HepG2 (cell line): Measurements from ENCODE around the gene ROMO1. TPM values are rescaled to one million over a fixed set of nuclear protein-coding genes. Genes with fewer than 3 reads are reported as not detected.

ENCODE experiments used
- ARNT ChIP-seq: fragments of 450-650 bp; IDR thresholded peaks from 2 replicates; pipeline ENCODE4 v1.6.1; 2017
- BCLAF1 ChIP-seq: fragments of 450-650 bp; IDR thresholded peaks from 2 replicates; pipeline ENCODE4 v1.6.1; 2017; ENCODE audit warnings: mild to moderate bottlenecking
- CEBPB ChIP-seq: IDR thresholded peaks from 2 replicates; pipeline ENCODE4 v1.6.1; 2011; ENCODE audit warnings: low read depth, low read length, improper control_type of control experiment, borderline replicate concordance
- ELF3 ChIP-seq: IDR thresholded peaks from 2 replicates; pipeline ENCODE4 v1.6.1; 2016; ENCODE audit warnings: missing genetic modification reagents, missing compliant biosample characterization
- FOXA1 ChIP-seq, 2 experiments: fragments of 450-650 bp in 1 of 2; sonication (generic) in 1 of 2; formaldehyde crosslinking in 1 of 2; IDR thresholded peaks; 2 replicates each; pipeline versions ENCODE4 v1.4.0 to v1.6.1; 2016 to 2020; ENCODE audit warnings: missing genetic modification reagents in 1 of 2
- FOXJ3 ChIP-seq: sonication (generic); formaldehyde crosslinking; IDR thresholded peaks from 2 replicates; pipeline ENCODE4 v1.4.0; 2020; ENCODE audit warnings: missing genetic modification reagents, mild to moderate bottlenecking, borderline replicate concordance
- HNF4A ChIP-seq: sonication (generic); formaldehyde crosslinking; IDR thresholded peaks from 2 replicates; pipeline ENCODE4 v1.4.0; 2020; ENCODE audit warnings: missing genetic modification reagents
- IKZF1 ChIP-seq: fragments of 450-650 bp; IDR thresholded peaks from 2 replicates; pipeline ENCODE4 v1.7.1; 2016
- MED13 ChIP-seq: sonication (generic); formaldehyde crosslinking; IDR thresholded peaks from 2 replicates; pipeline ENCODE4 v1.5.0; 2020; ENCODE audit warnings: missing genetic modification reagents
- PBX2 ChIP-seq: IDR thresholded peaks from 2 replicates; pipeline ENCODE4 v1.6.1; 2016; ENCODE audit warnings: control low read depth
- POGZ ChIP-seq: sonication (generic); formaldehyde crosslinking; IDR thresholded peaks from 2 replicates; pipeline ENCODE4 v1.4.0; 2020; ENCODE audit warnings: mild to moderate bottlenecking, missing genetic modification reagents
- RAD51 ChIP-seq: fragments of 450-650 bp; IDR thresholded peaks from 2 replicates; pipeline ENCODE4 v1.6.1; 2016; ENCODE audit warnings: borderline replicate concordance
- SATB2 ChIP-seq: sonication (generic); formaldehyde crosslinking; IDR thresholded peaks from 2 replicates; pipeline ENCODE4 v1.5.0; 2020; ENCODE audit warnings: missing genetic modification reagents
- SMC3 ChIP-seq: IDR thresholded peaks from 2 replicates; pipeline ENCODE4 v1.6.1; 2011; ENCODE audit warnings: low read length, improper control_type of control experiment
- TARDBP ChIP-seq: sonication (generic); formaldehyde crosslinking; IDR thresholded peaks from 2 replicates; pipeline ENCODE4 v1.8.0; 2022; ENCODE audit warnings: mild to moderate bottlenecking, missing genetic modification reagents
- TIGD3 ChIP-seq: sonication (generic); formaldehyde crosslinking; IDR thresholded peaks from 2 replicates; pipeline ENCODE4 v1.5.1; 2020; ENCODE audit warnings: mild to moderate bottlenecking, missing genetic modification reagents, borderline replicate concordance
- ZMAT3 ChIP-seq: sonication (generic); formaldehyde crosslinking; conservative IDR thresholded peaks from 2 replicates; pipeline ENCODE4 v1.7.0; 2021; ENCODE audit warnings: missing genetic modification reagents
- ZNF138 ChIP-seq: sonication (generic); formaldehyde crosslinking; IDR thresholded peaks from 2 replicates; pipeline ENCODE4 v1.5.0; 2020; ENCODE audit warnings: mild to moderate bottlenecking, low read depth, missing genetic modification reagents
- ZNF280B ChIP-seq: sonication (generic); formaldehyde crosslinking; IDR thresholded peaks from 2 replicates; pipeline ENCODE4 v1.5.0; 2020; ENCODE audit warnings: missing genetic modification reagents, mild to moderate bottlenecking, borderline replicate concordance
- ZNF574 ChIP-seq: sonication (generic); formaldehyde crosslinking; IDR thresholded peaks from 2 replicates; pipeline ENCODE4 v1.4.0; 2020; ENCODE audit warnings: missing genetic modification reagents
- ZSCAN12 ChIP-seq: sonication (generic); formaldehyde crosslinking; IDR thresholded peaks from 2 replicates; pipeline ENCODE4 v1.9.0; 2021; ENCODE audit warnings: mild to moderate bottlenecking, missing genetic modification reagents
- polyA plus RNA-seq, 8 experiments: library from polyadenylated mRNA; depleted of rRNA in 3 of 8; stranded (reverse) in 7 of 8; unstranded in 1 of 8; fragments of >200 nt; fragmentation: Illumina TruSeq in 4 of 8; extraction: Trizol in 4 of 8; gene quantifications; 2 replicates each; pipeline versions ENCODE4 v1.2.1 to v1.2.3, GENCODE V29; 2011 to 2016; ENCODE audit warnings: low read depth in 4 of 8, missing spikeins in 1 of 8, mixed read lengths in 1 of 8; ENCODE audit not compliant: insufficient read depth in 1 of 8
- total RNA-seq, 5 experiments: library from RNA; depleted of rRNA; stranded (reverse); fragments of >200 nt; fragmentation: Illumina TruSeq; extraction: Trizol; gene quantifications; 2 replicates each; pipeline ENCODE4 v1.2.3, GENCODE V29; 2016; ENCODE audit warnings: low read depth in 1 of 5

Gene ROMO1
- total and polyA plus RNA-seq, 2 of the 13 experiments (the other 11 are each of a cell fraction or from before 2014, with no cell fraction given): 636 to 755 TPM

- no peak for TF ChIP-seq PBX2
- TF ChIP-seq ZNF574 (CRISPR knock-in tag): no peak
- no peak for TF ChIP-seq FOXA1 (IDR thresholded peaks at IDR 0.05)
- 0 out of 2 replicates have a peak, but pooled peaks have one; percentile 18 for TF ChIP-seq FOXA1 (CRISPR knock-in tag; IDR thresholded peaks at IDR 0.05)
- no peak for TF ChIP-seq TARDBP (CRISPR knock-in tag)
- no peak for TF ChIP-seq SMC3
- TF ChIP-seq ZNF280B (CRISPR knock-in tag): no peak
- TF ChIP-seq ARNT: no peak
- no peak for TF ChIP-seq BCLAF1
- TF ChIP-seq POGZ (CRISPR knock-in tag): peak; percentile 52
- no peak for TF ChIP-seq SATB2 (CRISPR knock-in tag)
- no peak for TF ChIP-seq ELF3 (CRISPR knock-in tag)
- TF ChIP-seq CEBPB: no peak
- TF ChIP-seq ZSCAN12: no peak
- no peak for TF ChIP-seq MED13 (CRISPR knock-in tag)
- no peak for TF ChIP-seq HNF4A (CRISPR knock-in tag)
- no peak for TF ChIP-seq RAD51
- TF ChIP-seq FOXJ3 (CRISPR knock-in tag): no peak
- TF ChIP-seq IKZF1: no peak
- no peak for TF ChIP-seq ZMAT3 (CRISPR knock-in tag)
- peak; percentile 29; the same call in 1 of the 2 replicates for TF ChIP-seq ZNF138 (CRISPR knock-in tag)
- TF ChIP-seq TIGD3 (CRISPR knock-in tag): no peak
These were observed 1.4 kb upstream of the ROMO1 start (continued) for GRCh38 chr20:35697696-35698297.
